Erythroblast (primary cell): ENCODE measurements around the gene METTL9.

ENCODE experiments used
- GATA1 ChIP-seq: IDR thresholded peaks from 2 replicates; pipeline ENCODE4 v1.6.1; 2011; ENCODE audit warnings: low read depth, mild to moderate bottlenecking, control low read depth, low read length, moderate library complexity
- POLR2A ChIP-seq: IDR thresholded peaks from 2 replicates; pipeline ENCODE4 v1.6.1; 2011; ENCODE audit warnings: mild to moderate bottlenecking, low read length

DNA sequence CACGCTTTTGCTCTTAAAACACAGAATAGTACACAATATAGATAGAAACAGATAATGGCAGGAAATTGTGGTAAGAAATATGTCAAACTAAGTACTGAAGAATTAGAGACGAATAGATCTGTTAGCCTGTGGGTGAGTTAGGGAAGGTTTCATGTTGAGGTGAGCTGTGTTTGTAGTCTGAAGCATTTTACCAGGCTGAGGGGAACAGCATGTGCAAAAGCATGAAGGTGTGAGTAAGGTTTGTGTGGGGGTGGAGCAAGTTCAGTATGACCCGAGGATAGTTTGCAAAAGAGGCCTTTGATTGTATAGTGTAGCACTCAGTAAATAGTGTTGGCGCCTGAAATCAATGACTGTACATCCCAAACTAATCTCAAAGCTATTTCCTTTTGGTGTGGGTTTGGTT, 39.2 kb downstream of the METTL9 start:
- TF ChIP-seq POLR2A = no peak
- TF ChIP-seq GATA1 = no peak
